Measurements from ENCODE around the gene HEPACAM. TPM values are rescaled to one million over a fixed set of nuclear protein-coding genes. Genes with fewer than 3 reads are reported as not detected.

HEPACAM gene
- total RNA-seq, 4 donors from 2014 or later, result 0.67 to 1.7 TPM; not detected in 2

GRCh38 chr11:124934862-124935547 lies 842 bp downstream of the HEPACAM start:
- H3K36me3 ChIP-seq, result no peaks in the 10 kb centered on the region
- DNase-seq, result no peak
- H3K4me3 ChIP-seq, result no peak overlapping the region
- no peaks in the 10 kb centered on the region for H3K9me3 ChIP-seq
- TF ChIP-seq CTCF (IDR thresholded peaks at IDR 0.05), result no peak
- no peak for TF ChIP-seq POLR2A (IDR thresholded peaks at IDR 0.05)
- no peaks in the 10 kb centered on the region for H3K27me3 ChIP-seq
- H3K4me1 ChIP-seq, result no peaks in the 10 kb centered on the region
- H3K27ac ChIP-seq, result no peak overlapping the region

GRCh38 chr11:124930799-124931198 lies 5.0 kb downstream of the HEPACAM start:
- no peaks in the 10 kb centered on the region for H3K36me3 ChIP-seq
- no peak for DNase-seq
- H3K4me3 ChIP-seq, result no peak overlapping the region
- no peaks in the 10 kb centered on the region for H3K4me1 ChIP-seq
- no peaks in the 10 kb centered on the region for H3K27me3 ChIP-seq
- H3K9me3 ChIP-seq, result no peaks in the 10 kb centered on the region
- no peak overlapping the region for H3K27ac ChIP-seq
- no peak for TF ChIP-seq POLR2A (IDR thresholded peaks at IDR 0.05)
- no peak for TF ChIP-seq CTCF (IDR thresholded peaks at IDR 0.05)

- H3K27me3 ChIP-seq, result no peaks in the 10 kb centered on the region
- no peak for DNase-seq
- H3K9me3 ChIP-seq, result no peaks in the 10 kb centered on the region
Measured at GRCh38 chr11:124928942-124929665, 6.7 kb downstream of the HEPACAM start.

GRCh38 chr11:124923296-124923695 lies 12.6 kb downstream of the HEPACAM start:
- no peak for DNase-seq
- H3K4me3 ChIP-seq, result no peak overlapping the region
- no peaks in the 10 kb centered on the region for H3K36me3 ChIP-seq
- no peaks in the 10 kb centered on the region for H3K9me3 ChIP-seq
- H3K4me1 ChIP-seq, result peaks cover 0 to 9% (median 3%) of the 10 kb centered on the region in 4 donors
- TF ChIP-seq CTCF (IDR thresholded peaks at IDR 0.05) (no peak), POLR2A (IDR thresholded peaks at IDR 0.05) (no peak)
- H3K27ac ChIP-seq, result no peak overlapping the region
- H3K27me3 ChIP-seq, result no peaks in the 10 kb centered on the region

More at GRCh38 chr11:124928942-124929665, 6.7 kb downstream of the HEPACAM start:
- Histone ChIP-seq H3K4me3 (no peak overlapping the region), H3K36me3 (no peaks in the 10 kb centered on the region), H3K4me1 (no peaks in the 10 kb centered on the region), H3K27ac (no peak overlapping the region)
- TF ChIP-seq CTCF (IDR thresholded peaks at IDR 0.05) (no peak), POLR2A (IDR thresholded peaks at IDR 0.05) (no peak)

GRCh38 chr11:124922831-124923230 lies 13.0 kb downstream of the HEPACAM start:
- no peak for DNase-seq
- Histone ChIP-seq H3K27ac (no peak overlapping the region), H3K9me3 (no peaks in the 10 kb centered on the region), H3K27me3 (no peaks in the 10 kb centered on the region), H3K36me3 (no peaks in the 10 kb centered on the region), H3K4me3 (no peak overlapping the region), H3K4me1 (peaks cover 0 to 9% (median 3%) of the 10 kb centered on the region in 4 donors)
- TF ChIP-seq CTCF (IDR thresholded peaks at IDR 0.05), result no peak
- TF ChIP-seq POLR2A (IDR thresholded peaks at IDR 0.05), result no peak
